Gastrocnemius medialis (tissue), 4 donors: Measurements from ENCODE around the gene TMSB10.

Experiments
- POLR2A ChIP-seq, 2 donors: fragments of 450-650 bp; IDR thresholded peaks; one replicate each; pipeline ENCODE4 v1.6.1; 2017; ENCODE audit warnings: antibody characterized with exemption in 2 of 2, mild to moderate bottlenecking in 2 of 2, moderate library complexity in 2 of 2
- TF ChIP-seq, protein P1 (sequence below), 5 experiments: fragments of 450-650 bp in 3 of 5; fragments of 200-600 bp in 2 of 5; sonication (generic) in 2 of 5; IDR thresholded peaks in 4 of 5; conservative IDR thresholded peaks in 1 of 5; 1 replicate in 4 of 5; 2 replicates in 1 of 5; pipeline ENCODE4 v1.5.1; 2016 to 2019; ENCODE audit warnings: antibody characterized with exemption in 5 of 5, mild to moderate bottlenecking in 3 of 5, moderate library complexity in 3 of 5

GRCh38 chr2:84904151-84904550, 1.3 kb upstream of the TMSB10 start:
- TF ChIP-seq, protein P1, sequence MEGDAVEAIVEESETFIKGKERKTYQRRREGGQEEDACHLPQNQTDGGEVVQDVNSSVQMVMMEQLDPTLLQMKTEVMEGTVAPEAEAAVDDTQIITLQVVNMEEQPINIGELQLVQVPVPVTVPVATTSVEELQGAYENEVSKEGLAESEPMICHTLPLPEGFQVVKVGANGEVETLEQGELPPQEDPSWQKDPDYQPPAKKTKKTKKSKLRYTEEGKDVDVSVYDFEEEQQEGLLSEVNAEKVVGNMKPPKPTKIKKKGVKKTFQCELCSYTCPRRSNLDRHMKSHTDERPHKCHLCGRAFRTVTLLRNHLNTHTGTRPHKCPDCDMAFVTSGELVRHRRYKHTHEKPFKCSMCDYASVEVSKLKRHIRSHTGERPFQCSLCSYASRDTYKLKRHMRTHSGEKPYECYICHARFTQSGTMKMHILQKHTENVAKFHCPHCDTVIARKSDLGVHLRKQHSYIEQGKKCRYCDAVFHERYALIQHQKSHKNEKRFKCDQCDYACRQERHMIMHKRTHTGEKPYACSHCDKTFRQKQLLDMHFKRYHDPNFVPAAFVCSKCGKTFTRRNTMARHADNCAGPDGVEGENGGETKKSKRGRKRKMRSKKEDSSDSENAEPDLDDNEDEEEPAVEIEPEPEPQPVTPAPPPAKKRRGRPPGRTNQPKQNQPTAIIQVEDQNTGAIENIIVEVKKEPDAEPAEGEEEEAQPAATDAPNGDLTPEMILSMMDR (IDR thresholded peaks at IDR 0.05 in 4 of 5, conservative IDR thresholded peaks at IDR 0.05 in 1 of 5): no peak
- no peak for TF ChIP-seq POLR2A (IDR thresholded peaks at IDR 0.05)
